HepG2 (cell line): ENCODE measurements around the gene NAT9. TPM values are rescaled to one million over a fixed set of nuclear protein-coding genes. Genes with fewer than 3 reads are reported as not detected.

Source experiments
- ATAC-seq: fragments of 200-7000 bp; cut with Tn5 transposase; 3 replicates; pipeline ENCODE4 v1.9.1; 2020; ENCODE audit warnings: mild to moderate bottlenecking, moderate library complexity
- BruUV-seq: library from RNA; stranded (reverse); fragments of 400-500 nt; replicated peaks from 2 replicates; lab custom pipeline; 2021; lab: Mats Ljungman, UMichigan
- CTCF ChIA-PET: fragments of 300-600 bp; formaldehyde crosslinking; extraction: SDS; loops from one replicate; lab custom pipeline; 2021; ENCODE audit warnings: low total read pairs, inconsistent platforms, low intra/inter-chr PET ratio; lab: Yijun Ruan, JAX
- POLR2A ChIA-PET: fragments of 350-600 bp; sonication (Branson Sonifier 250); formaldehyde crosslinking; loops from one replicate; lab custom pipeline; 2020; ENCODE audit warnings: antibody characterized with exemption, inconsistent platforms; lab: Yijun Ruan, JAX
- DNase-seq: peaks from one replicate; pipeline ENCODE4 v3.0.0-alpha.2; 2015; ENCODE audit warnings: low spot score
- FAIRE-seq: peaks from 3 replicates; lab custom pipeline; 2011; peaks lifted over from hg19 to GRCh38; lab: Jason Lieb, UNC
- H2AFZ ChIP-seq: one replicate; pipeline ENCODE4 v1.6.1; 2011; ENCODE audit warnings: low read length, inconsistent platforms
- H3K27ac ChIP-seq: fragments of 300-600 bp; 3 replicates; pipeline ENCODE4 v1.8.0; 2011; ENCODE audit warnings: mixed run types, mild to moderate bottlenecking, mixed read lengths, low read length, inconsistent platforms; ENCODE audit not compliant: insufficient read depth; ENCODE audit errors: extremely low read length
- H3K27me3 ChIP-seq, 2 experiments: fragments of 200-600 bp in 1 of 2; 2 replicates in 1 of 2; 3 replicates in 1 of 2; pipeline versions ENCODE4 v1.6.0 to v1.8.0; 2011; ENCODE audit warnings: low read length in 2 of 2, mild to moderate bottlenecking in 2 of 2, moderate library complexity in 2 of 2, inconsistent platforms in 1 of 2; ENCODE audit not compliant: insufficient read depth in 2 of 2, control insufficient read depth in 1 of 2
- H3K36me3 ChIP-seq, 2 experiments: fragments of 200-600 bp in 1 of 2; replicated peaks in 1 of 2; 2 replicates in 1 of 2; 3 replicates in 1 of 2; pipeline versions ENCODE4 v1.5.1 to v1.8.0; 2011; ENCODE audit warnings: low read length in 2 of 2, inconsistent platforms in 1 of 2; ENCODE audit not compliant: insufficient read depth in 2 of 2, control insufficient read depth in 1 of 2
- H3K4me1 ChIP-seq: 2 replicates; pipeline ENCODE4 v1.5.1; 2012; ENCODE audit warnings: low read length, inconsistent platforms; ENCODE audit not compliant: insufficient read depth
- H3K4me2 ChIP-seq: 2 replicates; pipeline ENCODE4 v1.6.0; 2011; ENCODE audit warnings: low read depth, low read length, inconsistent platforms
- H3K4me3 ChIP-seq, 3 experiments: fragments of 200-600 bp in 1 of 3; sonication (generic), shearing (Covaris generic) in 1 of 3; replicated peaks in 1 of 3; 2 replicates each; pipeline ENCODE4 v1.5.1; 2011 to 2016; ENCODE audit warnings: low read length in 3 of 3, inconsistent platforms in 2 of 3, low read depth in 2 of 3, mild to moderate bottlenecking in 2 of 3, control low read depth in 1 of 3, mixed read lengths in 1 of 3; ENCODE audit not compliant: insufficient read depth in 1 of 3
- H3K79me2 ChIP-seq: one replicate; pipeline ENCODE4 v1.6.1; 2011; ENCODE audit warnings: low read length, inconsistent platforms; ENCODE audit not compliant: insufficient read depth
- H3K9ac ChIP-seq: 2 replicates; pipeline ENCODE4 v1.6.0; 2011; ENCODE audit warnings: mild to moderate bottlenecking, low read depth, low read length, inconsistent platforms; ENCODE audit not compliant: insufficient read depth
- H3K9me3 ChIP-seq: 2 replicates; pipeline ENCODE4 v1.5.1; 2012; ENCODE audit warnings: mild to moderate bottlenecking, low read length
- H4K20me1 ChIP-seq: 2 replicates; pipeline ENCODE4 v1.6.0; 2011; ENCODE audit warnings: inconsistent platforms, mild to moderate bottlenecking, low read length, moderate library complexity; ENCODE audit not compliant: insufficient read depth
- ATF7-NPFF ChIP-seq: sonication (generic); formaldehyde crosslinking; IDR thresholded peaks from 2 replicates; pipeline ENCODE4 v1.8.1; 2023; ENCODE audit warnings: mild to moderate bottlenecking, low read depth, missing genetic modification reagents, moderate library complexity
- CEBPG ChIP-seq: IDR thresholded peaks from 2 replicates; pipeline ENCODE4 v1.6.1; 2016
- KLF15 ChIP-seq: sonication (generic); formaldehyde crosslinking; IDR thresholded peaks from 2 replicates; pipeline ENCODE4 v1.8.1; 2023; ENCODE audit warnings: borderline replicate concordance, mild to moderate bottlenecking, inconsistent platforms, missing genetic modification reagents, mixed read lengths
- SOX5 ChIP-seq: IDR thresholded peaks from 2 replicates; pipeline ENCODE4 v1.6.1; 2016; ENCODE audit warnings: borderline replicate concordance
- ZNF607 ChIP-seq: sonication (generic); formaldehyde crosslinking; IDR thresholded peaks from 2 replicates; pipeline ENCODE4 v1.5.1; 2020; ENCODE audit warnings: missing genetic modification reagents, mild to moderate bottlenecking, borderline replicate concordance
- ZNF740 ChIP-seq: sonication (generic); formaldehyde crosslinking; IDR thresholded peaks from 2 replicates; pipeline ENCODE4 v1.4.0; 2020; ENCODE audit warnings: missing genetic modification reagents
- WGBS: methylation state at CpG from one replicate; pipeline ENCODE4 v1.1.6; 2017; ENCODE audit warnings: low lambda C conversion rate; 5-methylcytosine and 5-hydroxymethylcytosine counted together
- in situ Hi-C: cut with HindIII; loops from 2 replicates; pipeline ENCODE4 v1.10.0; 2017; ENCODE audit warnings: low pct_unique_long_range_greater_than_20kb; ENCODE audit not compliant: extremely low pct_ligation_motif_present
- intact Hi-C: fragments of 100-400 bp; cut with micrococcal nuclease; formaldehyde crosslinking; loops from one replicate; pipeline ENCODE4 v1.10.0; 2022; ENCODE audit not compliant: unreplicated experiment
- polyA plus RNA-seq, 8 experiments: library from polyadenylated mRNA; depleted of rRNA in 3 of 8; stranded (reverse) in 7 of 8; unstranded in 1 of 8; fragments of >200 nt; fragmentation: Illumina TruSeq in 4 of 8; extraction: Trizol in 4 of 8; gene quantifications; 2 replicates each; pipeline versions ENCODE4 v1.2.1 to v1.2.3, GENCODE V29; 2011 to 2016; ENCODE audit warnings: low read depth in 4 of 8, missing spikeins in 1 of 8, mixed read lengths in 1 of 8; ENCODE audit not compliant: insufficient read depth in 1 of 8
- total RNA-seq, 5 experiments: library from RNA; depleted of rRNA; stranded (reverse); fragments of >200 nt; fragmentation: Illumina TruSeq; extraction: Trizol; gene quantifications; 2 replicates each; pipeline ENCODE4 v1.2.3, GENCODE V29; 2016; ENCODE audit warnings: low read depth in 1 of 5
- TF ChIP-seq, protein P1 (sequence below): sonication (generic); formaldehyde crosslinking; IDR thresholded peaks from 2 replicates; pipeline ENCODE4 v1.8.0; 2022; ENCODE audit warnings: missing genetic modification reagents, mild to moderate bottlenecking, moderate library complexity, borderline replicate concordance
- TF ChIP-seq, protein P2 (sequence below): sonication (generic); formaldehyde crosslinking; IDR thresholded peaks from 2 replicates; pipeline ENCODE4 v1.4.0; 2020; ENCODE audit warnings: missing genetic modification reagents

NAT9 gene
- total and polyA plus RNA-seq, 2 of the 13 experiments (the other 11 are each of a cell fraction or from before 2014, with no cell fraction given) = 39.7 to 44.2 TPM

- H3K4me3 ChIP-seq = no peak overlapping the region
- no peak overlapping the region for H2AFZ ChIP-seq
- ChIA-PET POLR2A (no interaction called here), CTCF (no interaction called here)
- peaks cover 6% of the 10 kb centered on the region for H3K4me1 ChIP-seq
- no peaks in the 10 kb centered on the region for H3K9me3 ChIP-seq
- no peaks in the 10 kb centered on the region for H3K27me3 ChIP-seq
- no peaks in the 10 kb centered on the region for H4K20me1 ChIP-seq
- no peak overlapping the region for H3K9ac ChIP-seq
- intact Hi-C loops (no loop called here), in situ Hi-C loops (no loop called here)
- WGBS = 93% methylated on average over 15 of the region's 15 CpGs
- BruUV-seq = no TSS peak
- FAIRE-seq (no peak), ATAC-seq (no peak), DNase-seq (no peak)
- no peak for TF ChIP-seq KLF15 (CRISPR knock-in tag)
- no peak for TF ChIP-seq ZNF607 (CRISPR knock-in tag)
- TF ChIP-seq SOX5 (CRISPR knock-in tag) = no peak
- no peak for TF ChIP-seq ZNF740
- TF ChIP-seq, protein P1, sequence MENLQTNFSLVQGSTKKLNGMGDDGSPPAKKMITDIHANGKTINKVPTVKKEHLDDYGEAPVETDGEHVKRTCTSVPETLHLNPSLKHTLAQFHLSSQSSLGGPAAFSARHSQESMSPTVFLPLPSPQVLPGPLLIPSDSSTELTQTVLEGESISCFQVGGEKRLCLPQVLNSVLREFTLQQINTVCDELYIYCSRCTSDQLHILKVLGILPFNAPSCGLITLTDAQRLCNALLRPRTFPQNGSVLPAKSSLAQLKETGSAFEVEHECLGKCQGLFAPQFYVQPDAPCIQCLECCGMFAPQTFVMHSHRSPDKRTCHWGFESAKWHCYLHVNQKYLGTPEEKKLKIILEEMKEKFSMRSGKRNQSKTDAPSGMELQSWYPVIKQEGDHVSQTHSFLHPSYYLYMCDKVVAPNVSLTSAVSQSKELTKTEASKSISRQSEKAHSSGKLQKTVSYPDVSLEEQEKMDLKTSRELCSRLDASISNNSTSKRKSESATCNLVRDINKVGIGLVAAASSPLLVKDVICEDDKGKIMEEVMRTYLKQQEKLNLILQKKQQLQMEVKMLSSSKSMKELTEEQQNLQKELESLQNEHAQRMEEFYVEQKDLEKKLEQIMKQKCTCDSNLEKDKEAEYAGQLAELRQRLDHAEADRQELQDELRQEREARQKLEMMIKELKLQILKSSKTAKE = no peak
- no peak for TF ChIP-seq CEBPG (CRISPR knock-in tag)
- TF ChIP-seq, protein P2, sequence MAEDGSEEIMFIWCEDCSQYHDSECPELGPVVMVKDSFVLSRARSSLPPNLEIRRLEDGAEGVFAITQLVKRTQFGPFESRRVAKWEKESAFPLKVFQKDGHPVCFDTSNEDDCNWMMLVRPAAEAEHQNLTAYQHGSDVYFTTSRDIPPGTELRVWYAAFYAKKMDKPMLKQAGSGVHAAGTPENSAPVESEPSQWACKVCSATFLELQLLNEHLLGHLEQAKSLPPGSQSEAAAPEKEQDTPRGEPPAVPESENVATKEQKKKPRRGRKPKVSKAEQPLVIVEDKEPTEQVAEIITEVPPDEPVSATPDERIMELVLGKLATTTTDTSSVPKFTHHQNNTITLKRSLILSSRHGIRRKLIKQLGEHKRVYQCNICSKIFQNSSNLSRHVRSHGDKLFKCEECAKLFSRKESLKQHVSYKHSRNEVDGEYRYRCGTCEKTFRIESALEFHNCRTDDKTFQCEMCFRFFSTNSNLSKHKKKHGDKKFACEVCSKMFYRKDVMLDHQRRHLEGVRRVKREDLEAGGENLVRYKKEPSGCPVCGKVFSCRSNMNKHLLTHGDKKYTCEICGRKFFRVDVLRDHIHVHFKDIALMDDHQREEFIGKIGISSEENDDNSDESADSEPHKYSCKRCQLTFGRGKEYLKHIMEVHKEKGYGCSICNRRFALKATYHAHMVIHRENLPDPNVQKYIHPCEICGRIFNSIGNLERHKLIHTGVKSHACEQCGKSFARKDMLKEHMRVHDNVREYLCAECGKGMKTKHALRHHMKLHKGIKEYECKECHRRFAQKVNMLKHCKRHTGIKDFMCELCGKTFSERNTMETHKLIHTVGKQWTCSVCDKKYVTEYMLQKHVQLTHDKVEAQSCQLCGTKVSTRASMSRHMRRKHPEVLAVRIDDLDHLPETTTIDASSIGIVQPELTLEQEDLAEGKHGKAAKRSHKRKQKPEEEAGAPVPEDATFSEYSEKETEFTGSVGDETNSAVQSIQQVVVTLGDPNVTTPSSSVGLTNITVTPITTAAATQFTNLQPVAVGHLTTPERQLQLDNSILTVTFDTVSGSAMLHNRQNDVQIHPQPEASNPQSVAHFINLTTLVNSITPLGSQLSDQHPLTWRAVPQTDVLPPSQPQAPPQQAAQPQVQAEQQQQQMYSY (CRISPR knock-in tag) = no peak
- TF ChIP-seq ATF7-NPFF (CRISPR knock-in tag) = no peak
- no peak overlapping the region for H3K4me2 ChIP-seq
- no peaks in the 10 kb centered on the region for H3K79me2 ChIP-seq
- peaks cover 0 to 1% of the 10 kb centered on the region in 2 experiments; a peak in 2 of 5 replicates for H3K36me3 ChIP-seq
- no peak overlapping the region for H3K27ac ChIP-seq
Measured at GRCh38 chr17:74810699-74811485, 34.7 kb upstream of the NAT9 start.
